Panc1 (cell line): Measurements from ENCODE around the gene MAPKAP1. TPM values are rescaled to one million over a fixed set of nuclear protein-coding genes. Genes with fewer than 3 reads are reported as not detected.

ENCODE experiments used
- ATAC-seq: fragments of 200-7000 bp; cut with Tn5 transposase; 2 replicates; pipeline ENCODE4 v1.9.1; 2020; ENCODE audit warnings: mild to moderate bottlenecking, moderate library complexity
- BruUV-seq: library from RNA; stranded (reverse); fragments of 400-500 nt; replicated peaks from 2 replicates; lab custom pipeline; 2021; lab: Mats Ljungman, UMichigan
- CTCF ChIA-PET: fragments of 300-600 bp; sonication (Branson Sonifier 250); formaldehyde crosslinking; loops from one replicate; lab custom pipeline; 2022; ENCODE audit warnings: antibody characterized with exemption; lab: Charles Lee
- POLR2A ChIA-PET: fragments of 300-600 bp; sonication (Branson Sonifier 250); formaldehyde crosslinking; loops from one replicate; lab custom pipeline; 2022; ENCODE audit warnings: antibody characterized with exemption; lab: Charles Lee
- DNase-seq: peaks from one replicate; pipeline ENCODE4 v3.0.0-alpha.2; 2010; ENCODE audit warnings: low read depth, low spot score
- H3K27ac ChIP-seq: 2 replicates; pipeline ENCODE4 v1.5.1; 2011; ENCODE audit warnings: mild to moderate bottlenecking, low read length, inconsistent platforms
- H3K27me3 ChIP-seq: fragments of 200-500 bp; sonication (Bioruptor generic); 2 replicates; pipeline ENCODE4 v1.6.0; 2014; ENCODE audit warnings: low read length, inconsistent platforms; ENCODE audit not compliant: control insufficient read depth, insufficient read depth
- H3K36me3 ChIP-seq: fragments of 200-500 bp; sonication (Bioruptor generic); 2 replicates; pipeline ENCODE4 v1.5.1; 2014; ENCODE audit warnings: inconsistent platforms, mild to moderate bottlenecking, low read length, moderate library complexity; ENCODE audit not compliant: control insufficient read depth, insufficient read depth
- H3K4me1 ChIP-seq: 2 replicates; pipeline ENCODE4 v1.5.1; 2011; ENCODE audit warnings: inconsistent platforms, mild to moderate bottlenecking, low read length, moderate library complexity; ENCODE audit not compliant: control insufficient read depth, insufficient read depth
- H3K4me3 ChIP-seq, 2 experiments: 2 replicates each; pipeline ENCODE4 v1.5.1; 2011 to 2012; ENCODE audit warnings: low read depth in 2 of 2, low read length in 2 of 2, mild to moderate bottlenecking in 2 of 2, inconsistent platforms in 1 of 2, moderate library complexity in 1 of 2
- H3K9me3 ChIP-seq: fragments of 200-500 bp; sonication (Bioruptor generic); 2 replicates; pipeline ENCODE4 v1.5.1; 2014; ENCODE audit warnings: low read depth, mild to moderate bottlenecking, inconsistent platforms, low read length, moderate library complexity; ENCODE audit not compliant: control insufficient read depth, insufficient read depth
- POLR2AphosphoS5 ChIP-seq: IDR thresholded peaks from 2 replicates; pipeline ENCODE4 v1.6.1; 2012; ENCODE audit warnings: mild to moderate bottlenecking, low read depth, low read length, moderate library complexity
- SIN3A ChIP-seq: IDR thresholded peaks from 2 replicates; pipeline ENCODE4 v1.6.1; 2012; ENCODE audit warnings: low read depth, mild to moderate bottlenecking, low read length, moderate library complexity, borderline replicate concordance; ENCODE audit not compliant: insufficient read depth
- TCF7L2 ChIP-seq: IDR thresholded peaks from 2 replicates; pipeline ENCODE4 v1.6.1; 2011; ENCODE audit warnings: mild to moderate bottlenecking, low read depth, low read length, inconsistent platforms
- in situ Hi-C: cut with HindIII; loops from 2 replicates; pipeline ENCODE4 v1.10.0; 2016; ENCODE audit warnings: low sequenced_read_pairs, low pct_unique_long_range_greater_than_20kb
- intact Hi-C: fragments of 100-400 bp; cut with micrococcal nuclease; formaldehyde crosslinking; loops from one replicate; pipeline ENCODE4 v1.10.0; 2022; ENCODE audit not compliant: unreplicated experiment
- total RNA-seq: library from RNA; stranded (reverse); gene quantifications from one replicate; pipeline ENCODE4 v1.2.1, GENCODE V29; 2021; ENCODE audit not compliant: unreplicated experiment
- TF ChIP-seq, protein P1 (sequence below): fragments of 450-650 bp; IDR thresholded peaks from 2 replicates; pipeline ENCODE4 v1.5.1; 2017; ENCODE audit warnings: mild to moderate bottlenecking
- TF ChIP-seq, protein P2 (sequence below), 2 experiments: IDR thresholded peaks; 2 replicates each; pipeline ENCODE4 v1.6.1; 2011 to 2012; ENCODE audit warnings: low read depth in 2 of 2, control low read depth in 1 of 2, low read length in 1 of 2, mild to moderate bottlenecking in 1 of 2, moderate library complexity in 1 of 2; ENCODE audit not compliant: insufficient read depth in 1 of 2

Gene MAPKAP1
- total RNA-seq, 1 experiment from 2014 or later, result 72.7 TPM

DNA sequence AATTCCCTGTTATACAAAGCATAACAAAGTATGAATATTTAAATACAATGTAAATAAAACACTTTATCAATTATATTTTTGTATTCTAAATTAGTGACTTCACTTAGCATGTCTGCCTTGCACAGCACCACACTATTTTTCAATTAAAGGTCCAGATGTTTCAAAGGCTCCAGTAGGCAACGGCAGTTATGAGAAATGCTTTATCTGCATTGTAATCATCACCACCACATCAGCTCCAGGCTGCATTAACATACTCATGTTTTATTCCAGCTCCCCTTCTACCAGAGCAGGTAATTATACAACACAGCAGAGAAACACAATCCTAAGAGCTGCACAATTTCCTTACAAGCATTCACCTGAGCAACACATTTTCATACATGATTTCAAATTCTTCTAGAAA, 102.8 kb downstream of the MAPKAP1 start:
- CTCF ChIA-PET, result no interaction called here
- ATAC-seq, result no peak
- DNase-seq, result no peak
- BruUV-seq, result no TSS peak
- TF ChIP-seq, protein P1, sequence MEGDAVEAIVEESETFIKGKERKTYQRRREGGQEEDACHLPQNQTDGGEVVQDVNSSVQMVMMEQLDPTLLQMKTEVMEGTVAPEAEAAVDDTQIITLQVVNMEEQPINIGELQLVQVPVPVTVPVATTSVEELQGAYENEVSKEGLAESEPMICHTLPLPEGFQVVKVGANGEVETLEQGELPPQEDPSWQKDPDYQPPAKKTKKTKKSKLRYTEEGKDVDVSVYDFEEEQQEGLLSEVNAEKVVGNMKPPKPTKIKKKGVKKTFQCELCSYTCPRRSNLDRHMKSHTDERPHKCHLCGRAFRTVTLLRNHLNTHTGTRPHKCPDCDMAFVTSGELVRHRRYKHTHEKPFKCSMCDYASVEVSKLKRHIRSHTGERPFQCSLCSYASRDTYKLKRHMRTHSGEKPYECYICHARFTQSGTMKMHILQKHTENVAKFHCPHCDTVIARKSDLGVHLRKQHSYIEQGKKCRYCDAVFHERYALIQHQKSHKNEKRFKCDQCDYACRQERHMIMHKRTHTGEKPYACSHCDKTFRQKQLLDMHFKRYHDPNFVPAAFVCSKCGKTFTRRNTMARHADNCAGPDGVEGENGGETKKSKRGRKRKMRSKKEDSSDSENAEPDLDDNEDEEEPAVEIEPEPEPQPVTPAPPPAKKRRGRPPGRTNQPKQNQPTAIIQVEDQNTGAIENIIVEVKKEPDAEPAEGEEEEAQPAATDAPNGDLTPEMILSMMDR, result no peak
- TF ChIP-seq, protein P2, sequence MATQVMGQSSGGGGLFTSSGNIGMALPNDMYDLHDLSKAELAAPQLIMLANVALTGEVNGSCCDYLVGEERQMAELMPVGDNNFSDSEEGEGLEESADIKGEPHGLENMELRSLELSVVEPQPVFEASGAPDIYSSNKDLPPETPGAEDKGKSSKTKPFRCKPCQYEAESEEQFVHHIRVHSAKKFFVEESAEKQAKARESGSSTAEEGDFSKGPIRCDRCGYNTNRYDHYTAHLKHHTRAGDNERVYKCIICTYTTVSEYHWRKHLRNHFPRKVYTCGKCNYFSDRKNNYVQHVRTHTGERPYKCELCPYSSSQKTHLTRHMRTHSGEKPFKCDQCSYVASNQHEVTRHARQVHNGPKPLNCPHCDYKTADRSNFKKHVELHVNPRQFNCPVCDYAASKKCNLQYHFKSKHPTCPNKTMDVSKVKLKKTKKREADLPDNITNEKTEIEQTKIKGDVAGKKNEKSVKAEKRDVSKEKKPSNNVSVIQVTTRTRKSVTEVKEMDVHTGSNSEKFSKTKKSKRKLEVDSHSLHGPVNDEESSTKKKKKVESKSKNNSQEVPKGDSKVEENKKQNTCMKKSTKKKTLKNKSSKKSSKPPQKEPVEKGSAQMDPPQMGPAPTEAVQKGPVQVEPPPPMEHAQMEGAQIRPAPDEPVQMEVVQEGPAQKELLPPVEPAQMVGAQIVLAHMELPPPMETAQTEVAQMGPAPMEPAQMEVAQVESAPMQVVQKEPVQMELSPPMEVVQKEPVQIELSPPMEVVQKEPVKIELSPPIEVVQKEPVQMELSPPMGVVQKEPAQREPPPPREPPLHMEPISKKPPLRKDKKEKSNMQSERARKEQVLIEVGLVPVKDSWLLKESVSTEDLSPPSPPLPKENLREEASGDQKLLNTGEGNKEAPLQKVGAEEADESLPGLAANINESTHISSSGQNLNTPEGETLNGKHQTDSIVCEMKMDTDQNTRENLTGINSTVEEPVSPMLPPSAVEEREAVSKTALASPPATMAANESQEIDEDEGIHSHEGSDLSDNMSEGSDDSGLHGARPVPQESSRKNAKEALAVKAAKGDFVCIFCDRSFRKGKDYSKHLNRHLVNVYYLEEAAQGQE (IDR thresholded peaks at IDR 0.05; ENCODE audit: insufficient read depth in 1 of 2, low read depth in 2 of 2, low read length in 1 of 2), result no peak
- TF ChIP-seq TCF7L2 (no peak), POLR2AphosphoS5 (no peak), SIN3A (no peak)
- POLR2A ChIA-PET, result no interaction called here
- intact Hi-C loops (no loop called here), in situ Hi-C loops (no loop called here)
- H3K4me1 ChIP-seq, result no peaks in the 10 kb centered on the region
- no peaks in the 10 kb centered on the region for H3K9me3 ChIP-seq
- H3K36me3 ChIP-seq, result no peaks in the 10 kb centered on the region
- no peak overlapping the region for H3K27ac ChIP-seq
- H3K27me3 ChIP-seq, result no peaks in the 10 kb centered on the region
- H3K4me3 ChIP-seq, result no peak overlapping the region

DNA sequence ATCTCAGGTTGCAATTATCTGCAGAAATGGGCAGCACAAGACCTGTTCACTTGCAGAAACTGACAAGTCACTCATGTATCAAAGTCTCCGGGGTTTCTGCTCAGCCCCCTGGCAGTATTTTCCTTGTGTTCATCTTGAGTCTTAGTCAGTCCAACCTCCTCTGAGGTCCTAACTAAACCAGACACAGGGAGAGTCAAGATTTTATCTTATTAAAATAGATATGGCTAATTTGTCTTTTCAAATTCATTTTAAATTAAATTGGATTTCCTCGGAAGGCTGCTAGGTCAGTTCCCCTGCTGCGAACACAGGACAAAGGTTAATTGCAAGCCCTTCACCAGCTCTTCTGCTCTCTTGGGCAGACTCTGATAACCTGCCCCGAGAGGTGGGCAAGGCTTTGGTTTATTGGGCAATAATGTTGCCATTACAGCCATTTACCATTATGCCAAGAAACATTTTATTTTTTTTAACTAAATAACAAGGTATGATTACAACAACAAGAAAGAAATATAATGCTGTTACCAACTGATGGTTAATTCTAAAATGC, 103.5 kb downstream of the MAPKAP1 start:
- H3K27me3 ChIP-seq, result no peaks in the 10 kb centered on the region
- TF ChIP-seq SIN3A (no peak), POLR2AphosphoS5 (no peak), TCF7L2 (no peak)
- TF ChIP-seq, protein P1, result no peak
- TF ChIP-seq, protein P2 (IDR thresholded peaks at IDR 0.05; ENCODE audit: insufficient read depth in 1 of 2, low read depth in 2 of 2, low read length in 1 of 2), result no peak
- ATAC-seq (no peak), DNase-seq (no peak)
- BruUV-seq, result no TSS peak
- H3K9me3 ChIP-seq, result no peaks in the 10 kb centered on the region
- no peaks in the 10 kb centered on the region for H3K4me1 ChIP-seq
- H3K36me3 ChIP-seq, result no peaks in the 10 kb centered on the region
- ChIA-PET POLR2A (no interaction called here), CTCF (no interaction called here)
- H3K4me3 ChIP-seq, result no peak overlapping the region
- intact Hi-C loops, result no loop called here
- in situ Hi-C loops, result no loop called here
- no peak overlapping the region for H3K27ac ChIP-seq
